DOHH2 (cell line): ENCODE measurements around the gene TEAD4.

ENCODE experiments used
- CTCF ChIP-seq: fragments of 200-600 bp; sonication (generic); IDR thresholded peaks from one replicate; pipeline ENCODE4 v1.5.1; 2014; ENCODE audit warnings: antibody characterized with exemption, mild to moderate bottlenecking, low read depth, low read length; ENCODE audit not compliant: poor library complexity, severe bottlenecking
- EZH2phosphoT487 ChIP-seq: fragments of 200-600 bp; sonication (generic); IDR thresholded peaks from 2 replicates; pipeline ENCODE4 v1.6.1; 2017; ENCODE audit warnings: borderline replicate concordance, mild to moderate bottlenecking, antibody characterized with exemption, low read length, moderate library complexity, mixed read lengths

DNA sequence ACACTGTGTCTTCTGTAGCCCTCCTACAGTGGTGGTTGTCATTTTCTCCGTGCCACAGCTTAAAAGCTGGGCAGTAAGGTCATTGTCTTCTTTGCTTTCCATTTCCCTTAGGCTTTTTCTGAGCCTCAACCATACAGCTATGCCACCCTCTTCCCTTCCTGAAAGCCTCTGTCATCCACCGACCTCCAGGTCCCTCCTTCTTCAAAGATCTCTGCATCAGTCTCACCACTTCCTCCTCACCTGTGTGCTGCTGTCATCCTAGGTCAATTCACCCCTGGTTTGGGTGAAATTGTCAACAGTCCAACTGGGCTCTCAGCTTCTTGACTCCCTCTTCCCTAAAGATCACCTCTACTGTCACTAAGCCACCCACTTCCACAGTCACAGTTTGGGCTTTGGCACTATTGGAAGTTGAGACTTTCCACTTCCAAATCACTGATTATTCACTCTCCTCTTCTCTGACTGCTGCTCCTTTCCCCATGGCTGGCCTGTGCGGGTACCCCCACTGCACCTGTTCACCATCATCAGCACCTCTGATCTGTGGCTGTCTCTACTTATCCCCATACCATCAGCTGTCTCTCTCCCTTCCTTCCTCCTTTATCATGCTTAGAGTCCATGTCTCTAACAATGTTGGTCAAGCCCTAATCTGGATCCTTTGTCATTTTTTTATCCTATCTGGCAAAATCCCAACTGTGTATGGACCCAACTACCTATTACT, 102.5 kb downstream of the TEAD4 start:
- TF ChIP-seq CTCF: no peak
- TF ChIP-seq EZH2phosphoT487: no peak
